DOHH2 (cell line): ENCODE results near the gene ANO4.

Experiments used
- H3F3A ChIP-seq: fragments of 200-600 bp; sonication (generic), shearing (Covaris generic); 2 replicates; pipeline ENCODE4 v1.6.0; 2016; ENCODE audit warnings: antibody characterized with exemption, mild to moderate bottlenecking; ENCODE audit not compliant: control insufficient read depth, insufficient read depth
- H3K27ac ChIP-seq: fragments of 200-600 bp; sonication (generic); 2 replicates; pipeline ENCODE4 v1.5.1; 2014; ENCODE audit warnings: low read depth, mild to moderate bottlenecking, low read length, moderate library complexity
- H3K27me3 ChIP-seq: fragments of 200-600 bp; sonication (generic); 2 replicates; pipeline ENCODE4 v1.6.1; 2014; ENCODE audit warnings: mild to moderate bottlenecking, low read length, mixed read lengths; ENCODE audit not compliant: control insufficient read depth
- H3K36me3 ChIP-seq: fragments of 200-600 bp; sonication (generic); 2 replicates; pipeline ENCODE4 v1.6.1; 2014; ENCODE audit warnings: mild to moderate bottlenecking, low read length, moderate library complexity, mixed read lengths; ENCODE audit not compliant: control insufficient read depth
- H3K4me1 ChIP-seq: fragments of 200-600 bp; sonication (generic); 2 replicates; pipeline ENCODE4 v1.6.1; 2014; ENCODE audit warnings: mild to moderate bottlenecking, low read length, mixed read lengths; ENCODE audit not compliant: control insufficient read depth
- H3K4me2 ChIP-seq: fragments of 200-600 bp; sonication (generic); 2 replicates; pipeline ENCODE4 v1.6.0; 2014; ENCODE audit warnings: mild to moderate bottlenecking, low read length, moderate library complexity
- H3K4me3 ChIP-seq: fragments of 200-600 bp; sonication (generic); 2 replicates; pipeline ENCODE4 v1.5.1; 2014; ENCODE audit warnings: mild to moderate bottlenecking, low read length, mixed read lengths
- H3K79me2 ChIP-seq: fragments of 200-600 bp; sonication (generic); 2 replicates; pipeline ENCODE4 v1.6.1; 2014; ENCODE audit warnings: mild to moderate bottlenecking, low read length, mixed read lengths; ENCODE audit not compliant: control insufficient read depth
- H3K9me2 ChIP-seq: fragments of 200-600 bp; sonication (generic); replicated peaks from 2 replicates; pipeline ENCODE4 v1.6.1; 2014; ENCODE audit warnings: mild to moderate bottlenecking, low read length, mixed read lengths; ENCODE audit not compliant: control insufficient read depth
- H3K9me3 ChIP-seq: fragments of 200-600 bp; sonication (generic); 2 replicates; pipeline ENCODE4 v1.6.1; 2014; ENCODE audit warnings: antibody characterized with exemption, low read length, mixed read lengths; ENCODE audit not compliant: control insufficient read depth, insufficient read depth
- H4K20me1 ChIP-seq: fragments of 200-600 bp; sonication (generic); 2 replicates; pipeline ENCODE4 v1.6.0; 2014; ENCODE audit warnings: low read depth, mild to moderate bottlenecking, antibody characterized with exemption, low read length, moderate library complexity; ENCODE audit not compliant: control insufficient read depth, insufficient read depth
- EZH2phosphoT487 ChIP-seq: fragments of 200-600 bp; sonication (generic); IDR thresholded peaks from 2 replicates; pipeline ENCODE4 v1.6.1; 2017; ENCODE audit warnings: borderline replicate concordance, mild to moderate bottlenecking, antibody characterized with exemption, low read length, moderate library complexity, mixed read lengths
- TF ChIP-seq, protein P1 (sequence below): fragments of 200-600 bp; sonication (generic); IDR thresholded peaks from one replicate; pipeline ENCODE4 v1.5.1; 2014; ENCODE audit warnings: antibody characterized with exemption, mild to moderate bottlenecking, low read depth, low read length; ENCODE audit not compliant: poor library complexity, severe bottlenecking

ANO4 gene

DNA sequence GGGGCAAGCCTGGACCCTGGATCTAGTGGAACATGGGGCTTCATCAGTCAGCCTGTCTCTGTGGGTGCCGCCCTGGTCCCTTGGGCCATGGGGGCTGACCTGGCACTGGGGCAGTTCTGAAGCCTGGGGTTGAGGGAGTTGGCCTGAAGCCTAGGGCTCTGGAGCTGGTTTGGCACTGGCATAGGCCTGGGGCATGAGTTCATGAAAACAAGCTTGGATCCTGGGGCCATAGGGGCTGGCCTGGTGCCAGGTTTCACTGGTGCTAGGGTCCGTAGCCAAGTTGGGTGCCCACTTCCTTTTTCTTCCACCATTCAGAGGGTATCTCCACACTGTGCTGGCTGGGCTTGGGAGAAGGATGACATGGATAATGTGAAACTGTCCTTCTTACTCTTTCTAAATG, 26.6 kb upstream of the ANO4 start:
- H3K4me1 ChIP-seq = no peaks in the 10 kb centered on the region
- H3K27me3 ChIP-seq = no peaks in the 10 kb centered on the region
- H3K79me2 ChIP-seq = no peaks in the 10 kb centered on the region
- H3K4me2 ChIP-seq = no peak overlapping the region
- no peaks in the 10 kb centered on the region for H4K20me1 ChIP-seq
- no peaks in the 10 kb centered on the region for H3K9me2 ChIP-seq
- H3K27ac ChIP-seq = no peak overlapping the region
- TF ChIP-seq, protein P1, sequence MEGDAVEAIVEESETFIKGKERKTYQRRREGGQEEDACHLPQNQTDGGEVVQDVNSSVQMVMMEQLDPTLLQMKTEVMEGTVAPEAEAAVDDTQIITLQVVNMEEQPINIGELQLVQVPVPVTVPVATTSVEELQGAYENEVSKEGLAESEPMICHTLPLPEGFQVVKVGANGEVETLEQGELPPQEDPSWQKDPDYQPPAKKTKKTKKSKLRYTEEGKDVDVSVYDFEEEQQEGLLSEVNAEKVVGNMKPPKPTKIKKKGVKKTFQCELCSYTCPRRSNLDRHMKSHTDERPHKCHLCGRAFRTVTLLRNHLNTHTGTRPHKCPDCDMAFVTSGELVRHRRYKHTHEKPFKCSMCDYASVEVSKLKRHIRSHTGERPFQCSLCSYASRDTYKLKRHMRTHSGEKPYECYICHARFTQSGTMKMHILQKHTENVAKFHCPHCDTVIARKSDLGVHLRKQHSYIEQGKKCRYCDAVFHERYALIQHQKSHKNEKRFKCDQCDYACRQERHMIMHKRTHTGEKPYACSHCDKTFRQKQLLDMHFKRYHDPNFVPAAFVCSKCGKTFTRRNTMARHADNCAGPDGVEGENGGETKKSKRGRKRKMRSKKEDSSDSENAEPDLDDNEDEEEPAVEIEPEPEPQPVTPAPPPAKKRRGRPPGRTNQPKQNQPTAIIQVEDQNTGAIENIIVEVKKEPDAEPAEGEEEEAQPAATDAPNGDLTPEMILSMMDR = no peak
- no peaks in the 10 kb centered on the region for H3K9me3 ChIP-seq
- no peaks in the 10 kb centered on the region for H3F3A ChIP-seq
- no peak overlapping the region for H3K4me3 ChIP-seq
- no peaks in the 10 kb centered on the region for H3K36me3 ChIP-seq

DNA sequence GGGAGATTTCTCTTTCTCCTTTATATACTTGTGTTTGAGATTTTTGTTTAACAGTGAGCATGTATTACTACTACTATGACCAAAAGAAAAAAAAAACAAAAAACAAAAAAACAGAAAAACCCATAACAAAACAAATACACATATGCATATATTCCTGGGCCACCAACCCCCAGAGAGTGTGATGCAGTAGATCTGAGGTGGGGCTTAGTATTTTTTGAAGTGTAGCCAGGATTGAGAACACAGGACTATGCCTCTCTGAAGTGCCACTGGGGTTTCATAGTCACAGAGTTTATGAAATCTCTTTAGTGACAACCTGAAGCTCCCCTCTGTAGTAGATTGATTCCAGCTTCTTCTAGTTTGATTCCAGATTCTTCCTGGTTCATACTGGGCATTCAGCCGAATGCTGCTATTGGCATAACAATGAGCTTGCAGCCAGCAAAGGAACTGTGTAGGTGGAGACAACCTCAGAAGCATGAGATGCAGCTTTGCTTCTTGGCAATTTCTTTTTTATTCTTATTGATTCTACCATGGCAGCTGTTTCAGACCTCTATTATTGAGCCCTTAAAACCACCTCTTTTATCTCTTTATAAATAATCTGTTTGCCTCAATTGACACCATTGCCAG, 15.5 kb upstream of the ANO4 start:
- H3K36me3 ChIP-seq = no peaks in the 10 kb centered on the region
- H3K4me2 ChIP-seq = no peak overlapping the region
- H3F3A ChIP-seq = no peaks in the 10 kb centered on the region
- no peaks in the 10 kb centered on the region for H3K79me2 ChIP-seq
- H3K9me3 ChIP-seq = no peaks in the 10 kb centered on the region
- H4K20me1 ChIP-seq = no peaks in the 10 kb centered on the region
- TF ChIP-seq EZH2phosphoT487 = no peak
- TF ChIP-seq, protein P1 = no peak
- no peak overlapping the region for H3K4me3 ChIP-seq
- no peaks in the 10 kb centered on the region for H3K9me2 ChIP-seq
- no peak overlapping the region for H3K27ac ChIP-seq
- H3K27me3 ChIP-seq = no peaks in the 10 kb centered on the region
- no peaks in the 10 kb centered on the region for H3K4me1 ChIP-seq

DNA sequence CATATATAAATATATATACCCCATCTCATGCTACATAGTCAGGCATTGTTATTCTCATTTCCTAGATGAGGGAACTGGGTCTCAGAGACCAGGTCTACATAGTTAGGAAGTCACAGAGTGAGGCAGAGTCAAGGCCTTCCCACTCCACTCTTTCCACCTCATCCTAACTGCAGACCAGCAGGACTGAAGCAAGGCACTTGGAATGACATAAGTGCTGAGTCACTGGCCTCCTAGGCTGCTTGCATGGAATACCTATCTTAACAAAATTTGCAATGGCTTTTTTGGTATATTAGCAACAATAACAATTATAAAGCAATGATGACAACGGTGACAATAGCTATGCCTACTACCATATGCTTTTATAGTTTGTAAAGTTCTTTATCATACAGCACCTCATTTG, 5.4 kb upstream of the ANO4 start:
- H3K36me3 ChIP-seq = no peaks in the 10 kb centered on the region
- no peaks in the 10 kb centered on the region for H4K20me1 ChIP-seq
- H3K27me3 ChIP-seq = 0 out of 2 replicates have a peak, but pooled peaks cover 2% of the 10 kb centered on the region
- TF ChIP-seq, protein P1 = no peak
- no peak for TF ChIP-seq EZH2phosphoT487
- no peaks in the 10 kb centered on the region for H3K9me2 ChIP-seq
- no peak overlapping the region for H3K4me3 ChIP-seq
- H3K4me2 ChIP-seq = no peak overlapping the region
- H3F3A ChIP-seq = no peaks in the 10 kb centered on the region
- no peaks in the 10 kb centered on the region for H3K79me2 ChIP-seq
- H3K27ac ChIP-seq = no peak overlapping the region
- no peaks in the 10 kb centered on the region for H3K4me1 ChIP-seq
- H3K9me3 ChIP-seq = no peaks in the 10 kb centered on the region

GRCh38 chr12:100789975-100790374, 4.6 kb upstream of the ANO4 start:
- H3K4me1 ChIP-seq = no peaks in the 10 kb centered on the region
- no peaks in the 10 kb centered on the region for H4K20me1 ChIP-seq
- H3K27ac ChIP-seq = no peak overlapping the region
- H3K79me2 ChIP-seq = no peaks in the 10 kb centered on the region
- no peaks in the 10 kb centered on the region for H3K9me2 ChIP-seq
- H3K4me2 ChIP-seq = no peak overlapping the region
- H3K4me3 ChIP-seq = no peak overlapping the region
- no peaks in the 10 kb centered on the region for H3F3A ChIP-seq
- H3K27me3 ChIP-seq = peaks cover 9% of the 10 kb centered on the region
- H3K9me3 ChIP-seq = no peaks in the 10 kb centered on the region
- no peak for TF ChIP-seq EZH2phosphoT487
- TF ChIP-seq, protein P1 = no peak
- H3K36me3 ChIP-seq = no peaks in the 10 kb centered on the region
